HepG2 (cell line): ENCODE results near the gene RNU4-1. TPM values are rescaled to one million over a fixed set of nuclear protein-coding genes. Genes with fewer than 3 reads are reported as not detected.

Source experiments
- BORCS8-MEF2B ChIP-seq: sonication (generic); formaldehyde crosslinking; IDR thresholded peaks from 2 replicates; pipeline ENCODE4 v1.8.0; 2022; ENCODE audit warnings: mild to moderate bottlenecking, missing genetic modification reagents
- CEBPG ChIP-seq: IDR thresholded peaks from 2 replicates; pipeline ENCODE4 v1.6.1; 2016
- NFIB ChIP-seq: sonication (generic); formaldehyde crosslinking; IDR thresholded peaks from 2 replicates; pipeline ENCODE4 v1.9.0; 2021; ENCODE audit warnings: missing genetic modification reagents, mild to moderate bottlenecking, borderline replicate concordance
- NONO ChIP-seq, 2 experiments: fragments of 450-650 bp in 1 of 2; sonication (generic) in 1 of 2; formaldehyde crosslinking in 1 of 2; IDR thresholded peaks in 1 of 2; conservative IDR thresholded peaks in 1 of 2; 2 replicates each; pipeline versions ENCODE4 v1.6.1 to v1.8.0; 2017 to 2022; ENCODE audit warnings: mild to moderate bottlenecking in 1 of 2, missing genetic modification reagents in 1 of 2, moderate library complexity in 1 of 2
- RORA ChIP-seq: sonication (generic); formaldehyde crosslinking; IDR thresholded peaks from 2 replicates; pipeline ENCODE4 v1.5.0; 2020; ENCODE audit warnings: mild to moderate bottlenecking, missing genetic modification reagents, moderate library complexity
- SMAD3 ChIP-seq: sonication (generic); formaldehyde crosslinking; IDR thresholded peaks from 2 replicates; pipeline ENCODE4 v1.4.0; 2020; ENCODE audit warnings: missing genetic modification reagents
- SP140L ChIP-seq: sonication (generic); formaldehyde crosslinking; IDR thresholded peaks from 2 replicates; pipeline ENCODE4 v1.4.0; 2020; ENCODE audit warnings: missing genetic modification reagents, borderline replicate concordance
- TEAD3 ChIP-seq: optimal IDR thresholded peaks from 2 replicates; pipeline ENCODE3; 2016; ENCODE audit warnings: borderline replicate concordance
- ZFX ChIP-seq: sonication (generic); formaldehyde crosslinking; IDR thresholded peaks from 2 replicates; pipeline ENCODE4 v1.4.0; 2020; ENCODE audit warnings: mild to moderate bottlenecking, low read depth, missing genetic modification reagents, moderate library complexity
- ZNF10 ChIP-seq: sonication (generic); formaldehyde crosslinking; IDR thresholded peaks from 2 replicates; pipeline ENCODE4 v1.4.0; 2020; ENCODE audit warnings: mild to moderate bottlenecking, low read depth, missing genetic modification reagents, borderline replicate concordance
- ZNF253 ChIP-seq: sonication (generic); formaldehyde crosslinking; IDR thresholded peaks from 2 replicates; pipeline ENCODE4 v1.8.0; 2022; ENCODE audit warnings: mild to moderate bottlenecking, missing genetic modification reagents, borderline replicate concordance
- ZNF772 ChIP-seq: sonication (generic); formaldehyde crosslinking; IDR thresholded peaks from 2 replicates; pipeline ENCODE4 v1.5.0; 2020; ENCODE audit warnings: mild to moderate bottlenecking, missing genetic modification reagents
- ZSCAN9 ChIP-seq: IDR thresholded peaks from 2 replicates; pipeline ENCODE4 v1.6.1; 2016; ENCODE audit warnings: borderline replicate concordance
- polyA plus RNA-seq, 8 experiments: library from polyadenylated mRNA; depleted of rRNA in 3 of 8; stranded (reverse) in 7 of 8; unstranded in 1 of 8; fragments of >200 nt; fragmentation: Illumina TruSeq in 4 of 8; extraction: Trizol in 4 of 8; gene quantifications; 2 replicates each; pipeline versions ENCODE4 v1.2.1 to v1.2.3, GENCODE V29; 2011 to 2016; ENCODE audit warnings: low read depth in 4 of 8, missing spikeins in 1 of 8, mixed read lengths in 1 of 8; ENCODE audit not compliant: insufficient read depth in 1 of 8
- total RNA-seq, 5 experiments: library from RNA; depleted of rRNA; stranded (reverse); fragments of >200 nt; fragmentation: Illumina TruSeq; extraction: Trizol; gene quantifications; 2 replicates each; pipeline ENCODE4 v1.2.3, GENCODE V29; 2016; ENCODE audit warnings: low read depth in 1 of 5
- TF ChIP-seq, protein P1 (sequence below): sonication (generic); formaldehyde crosslinking; IDR thresholded peaks from 2 replicates; pipeline ENCODE4 v1.4.0; 2020; ENCODE audit warnings: mild to moderate bottlenecking, missing genetic modification reagents
- TF ChIP-seq, protein P2 (sequence below): sonication (generic); formaldehyde crosslinking; IDR thresholded peaks from 2 replicates; pipeline ENCODE4 v1.9.0; 2022; ENCODE audit warnings: low read depth, missing genetic modification reagents

Gene RNU4-1
- total and polyA plus RNA-seq, 2 of the 13 experiments (the other 11 are each of a cell fraction or from before 2014, with no cell fraction given), result 7,407 TPM; not detected in 1

DNA sequence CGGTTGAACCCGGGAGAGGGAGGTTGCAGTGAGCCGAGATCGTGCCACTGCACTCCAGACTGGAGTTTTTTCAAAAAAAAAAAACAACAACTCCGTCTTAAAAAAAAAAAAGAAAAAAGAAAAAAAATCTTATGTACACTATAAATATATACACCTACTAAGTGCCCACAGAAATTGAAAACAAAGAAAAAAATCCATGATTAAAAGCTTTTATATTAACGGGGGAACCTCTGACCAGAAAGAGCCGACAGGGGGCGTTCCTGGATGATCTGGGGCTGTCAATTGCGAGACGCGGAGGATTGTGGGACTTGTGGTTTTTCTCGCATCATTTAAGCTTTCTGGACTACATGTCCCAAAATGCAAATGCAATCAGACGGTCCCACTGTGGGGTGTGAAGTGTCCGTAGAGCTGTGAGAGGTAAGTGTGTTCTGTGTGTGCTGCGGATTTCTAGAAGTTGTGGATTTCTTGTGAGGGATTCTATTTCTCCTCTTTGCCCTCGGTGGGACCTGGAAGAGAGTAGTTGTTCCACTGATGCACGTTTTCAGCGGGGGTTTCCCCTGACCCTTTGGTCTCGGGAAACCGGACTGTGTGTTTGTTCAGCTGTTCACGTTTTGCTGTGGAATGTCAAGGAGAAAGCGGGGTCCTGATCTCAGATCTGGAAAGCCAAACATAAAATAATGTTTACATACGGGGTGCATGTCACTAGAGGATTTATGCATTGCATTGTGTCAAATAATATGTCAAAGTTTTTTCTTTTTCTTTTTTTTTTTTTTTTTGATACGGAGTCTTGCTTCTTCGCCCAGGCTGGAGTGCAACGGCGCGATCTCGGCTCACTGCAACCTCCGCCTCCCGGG, 9.2 kb upstream of the RNU4-1 start, which contains the start of gene SIRT4 (continued):
- TF ChIP-seq BORCS8-MEF2B (CRISPR knock-in tag) (peak; percentile 52; the same call in 1 of the 2 replicates), ZSCAN9 (CRISPR knock-in tag) (0 out of 2 replicates have a peak, but pooled peaks have one; percentile 68), SMAD3 (CRISPR knock-in tag) (peak; percentile 77; the same call in 1 of the 2 replicates), ZFX (CRISPR knock-in tag) (peak; percentile 38; the same call in 1 of the 2 replicates), NONO (IDR thresholded peaks at IDR 0.05) (no peak), NONO (CRISPR knock-in tag; conservative IDR thresholded peaks at IDR 0.05) (no peak; the same call in 1 of the 2 replicates), ZNF772 (no peak), SP140L (CRISPR knock-in tag) (0 out of 2 replicates have a peak, but pooled peaks have one; percentile 36), ZNF253 (no peak), NFIB (CRISPR knock-in tag) (no peak), ZNF10 (no peak), TEAD3 (CRISPR knock-in tag) (peak; percentile 87), CEBPG (CRISPR knock-in tag) (peak; percentile 46; the same call in 1 of the 2 replicates), RORA (0 out of 2 replicates have a peak, but pooled peaks have one; percentile 72)
- TF ChIP-seq, protein P1, sequence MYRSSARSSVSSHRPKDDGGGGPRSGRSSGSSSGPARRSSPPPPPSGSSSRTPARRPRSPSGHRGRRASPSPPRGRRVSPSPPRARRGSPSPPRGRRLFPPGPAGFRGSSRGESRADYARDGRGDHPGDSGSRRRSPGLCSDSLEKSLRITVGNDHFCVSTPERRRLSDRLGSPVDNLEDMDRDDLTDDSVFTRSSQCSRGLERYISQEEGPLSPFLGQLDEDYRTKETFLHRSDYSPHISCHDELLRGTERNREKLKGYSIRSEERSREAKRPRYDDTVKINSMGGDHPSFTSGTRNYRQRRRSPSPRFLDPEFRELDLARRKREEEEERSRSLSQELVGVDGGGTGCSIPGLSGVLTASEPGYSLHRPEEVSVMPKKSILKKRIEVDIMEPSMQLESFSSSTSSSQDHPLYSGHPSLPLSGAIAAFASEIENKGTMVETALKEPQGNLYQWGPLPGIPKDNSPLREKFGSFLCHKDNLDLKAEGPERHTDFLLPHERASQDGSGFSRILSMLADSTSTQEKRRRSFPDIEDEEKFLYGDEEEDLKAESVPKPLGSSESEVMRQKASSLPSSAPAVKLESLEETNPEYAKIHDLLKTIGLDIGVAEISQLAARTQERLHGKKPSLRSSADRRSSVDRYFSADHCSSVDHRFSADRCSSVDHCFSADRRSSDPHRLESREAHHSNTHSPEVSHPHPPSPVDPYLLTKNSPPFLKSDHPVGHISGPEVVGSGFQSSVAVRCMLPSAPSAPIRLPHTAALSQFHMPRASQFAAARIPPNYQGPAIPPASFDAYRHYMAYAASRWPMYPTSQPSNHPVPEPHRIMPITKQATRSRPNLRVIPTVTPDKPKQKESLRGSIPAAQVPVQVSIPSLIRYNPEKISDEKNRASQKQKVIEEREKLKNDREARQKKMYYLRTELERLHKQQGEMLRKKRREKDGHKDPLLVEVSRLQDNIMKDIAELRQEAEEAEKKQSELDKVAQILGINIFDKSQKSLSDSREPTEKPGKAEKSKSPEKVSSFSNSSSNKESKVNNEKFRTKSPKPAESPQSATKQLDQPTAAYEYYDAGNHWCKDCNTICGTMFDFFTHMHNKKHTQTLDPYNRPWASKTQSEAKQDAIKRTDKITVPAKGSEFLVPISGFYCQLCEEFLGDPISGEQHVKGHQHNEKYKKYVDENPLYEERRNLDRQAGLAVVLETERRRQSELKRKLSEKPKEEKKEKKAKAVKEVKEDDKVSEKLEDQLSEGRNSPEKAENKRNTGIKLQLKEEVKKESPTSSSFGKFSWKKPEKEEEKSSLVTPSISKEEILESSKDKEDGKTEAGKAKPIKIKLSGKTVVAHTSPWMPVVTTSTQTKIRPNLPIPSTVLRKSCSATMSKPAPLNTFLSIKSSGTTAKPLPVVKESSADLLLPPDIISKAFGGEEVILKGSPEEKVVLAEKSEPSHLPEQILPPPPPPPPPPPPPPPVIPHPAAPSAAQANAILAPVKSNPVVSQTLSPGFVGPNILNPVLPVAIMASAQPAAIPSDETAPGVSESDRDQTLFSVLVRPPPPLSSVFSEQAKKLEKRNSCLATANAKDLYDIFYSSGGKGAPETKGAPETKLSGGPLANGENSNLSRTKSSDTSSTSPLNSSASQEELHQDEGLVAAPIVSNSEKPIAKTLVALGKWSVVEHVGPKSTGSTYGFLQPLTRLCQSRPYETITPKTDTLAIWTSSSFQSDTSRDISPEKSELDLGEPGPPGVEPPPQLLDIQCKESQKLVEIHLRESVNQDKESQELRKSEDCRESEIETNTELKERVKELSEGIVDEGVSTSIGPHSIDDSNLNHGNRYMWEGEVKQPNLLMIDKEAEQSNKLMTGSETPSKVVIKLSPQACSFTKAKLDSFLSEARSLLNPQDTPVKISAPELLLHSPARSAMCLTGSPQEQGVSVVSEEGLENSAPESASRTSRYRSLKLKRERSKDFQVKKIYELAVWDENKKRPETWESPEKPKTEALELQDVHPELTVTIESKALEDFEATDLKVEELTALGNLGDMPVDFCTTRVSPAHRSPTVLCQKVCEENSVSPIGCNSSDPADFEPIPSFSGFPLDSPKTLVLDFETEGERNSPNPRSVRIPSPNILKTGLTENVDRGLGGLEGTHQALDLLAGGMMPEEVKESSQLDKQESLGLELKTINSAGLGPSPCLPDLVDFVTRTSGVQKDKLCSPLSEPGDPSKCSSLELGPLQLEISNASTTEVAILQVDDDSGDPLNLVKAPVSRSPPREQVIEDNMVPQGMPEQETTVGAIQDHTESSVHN (CRISPR knock-in tag), result 0 out of 2 replicates have a peak, but pooled peaks have one; percentile 54
- TF ChIP-seq, protein P2, sequence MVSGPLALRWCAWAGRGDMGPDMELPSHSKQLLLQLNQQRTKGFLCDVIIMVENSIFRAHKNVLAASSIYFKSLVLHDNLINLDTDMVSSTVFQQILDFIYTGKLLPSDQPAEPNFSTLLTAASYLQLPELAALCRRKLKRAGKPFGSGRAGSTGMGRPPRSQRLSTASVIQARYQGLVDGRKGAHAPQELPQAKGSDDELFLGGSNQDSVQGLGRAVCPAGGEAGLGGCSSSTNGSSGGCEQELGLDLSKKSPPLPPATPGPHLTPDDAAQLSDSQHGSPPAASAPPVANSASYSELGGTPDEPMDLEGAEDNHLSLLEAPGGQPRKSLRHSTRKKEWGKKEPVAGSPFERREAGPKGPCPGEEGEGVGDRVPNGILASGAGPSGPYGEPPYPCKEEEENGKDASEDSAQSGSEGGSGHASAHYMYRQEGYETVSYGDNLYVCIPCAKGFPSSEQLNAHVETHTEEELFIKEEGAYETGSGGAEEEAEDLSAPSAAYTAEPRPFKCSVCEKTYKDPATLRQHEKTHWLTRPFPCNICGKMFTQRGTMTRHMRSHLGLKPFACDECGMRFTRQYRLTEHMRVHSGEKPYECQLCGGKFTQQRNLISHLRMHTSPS (CRISPR knock-in tag), result no peak
